Endothelial cell of umbilical vein (primary cell): ENCODE results near the gene MLX. TPM values are rescaled to one million over a fixed set of nuclear protein-coding genes. Genes with fewer than 3 reads are reported as not detected.

Experiments used
- BruUV-seq: library from RNA; stranded (reverse); fragments of 400-500 nt; replicated peaks from 2 replicates; lab custom pipeline; 2021; lab: Mats Ljungman, UMichigan
- CTCF ChIA-PET: fragments of 300-600, 350-600 bp; sonication (Branson Sonifier 250); formaldehyde crosslinking; loops from one replicate; lab custom pipeline; 2021; ENCODE audit warnings: antibody characterized with exemption, inconsistent platforms; lab: Charles Lee
- POLR2A ChIA-PET: fragments of 300-600, 350-600 bp; sonication (Branson Sonifier 250); formaldehyde crosslinking; loops from one replicate; lab custom pipeline; 2021; ENCODE audit warnings: antibody characterized with exemption, inconsistent platforms; lab: Charles Lee
- DNase-seq: peaks from one replicate; pipeline ENCODE4 v3.0.0-alpha.2; 2011; ENCODE audit warnings: low read depth, low spot score
- FAIRE-seq: peaks from 2 replicates; lab custom pipeline; 2011; peaks lifted over from hg19 to GRCh38; lab: Jason Lieb, UNC
- H2AFZ ChIP-seq: 2 replicates; pipeline ENCODE4 v1.6.0; 2012; ENCODE audit warnings: low read depth, low read length, control low read depth, inconsistent platforms
- H3K27ac ChIP-seq: 2 replicates; pipeline ENCODE4 v1.5.1; 2011; ENCODE audit warnings: low read depth, mild to moderate bottlenecking, control low read depth, low read length, moderate library complexity; ENCODE audit not compliant: insufficient read depth
- H3K27me3 ChIP-seq, 2 experiments: 2 replicates each; pipeline versions ENCODE4 v1.6.0 to v1.6.1; 2011; ENCODE audit warnings: low read length in 2 of 2, mixed read lengths in 1 of 2; ENCODE audit not compliant: control insufficient read depth in 2 of 2, insufficient read depth in 2 of 2
- H3K36me3 ChIP-seq, 2 experiments: 2 replicates in 1 of 2; 3 replicates in 1 of 2; pipeline ENCODE4 v1.5.1; 2011; ENCODE audit warnings: low read length in 2 of 2, mild to moderate bottlenecking in 1 of 2, moderate library complexity in 1 of 2; ENCODE audit not compliant: control insufficient read depth in 2 of 2, insufficient read depth in 2 of 2; ENCODE audit errors: extremely low read depth in 1 of 2
- H3K4me1 ChIP-seq: 3 replicates; pipeline ENCODE4 v1.5.1; 2011; ENCODE audit warnings: mild to moderate bottlenecking, low read length; ENCODE audit not compliant: control insufficient read depth, insufficient read depth; ENCODE audit errors: extremely low read depth
- H3K4me2 ChIP-seq: 2 replicates; pipeline ENCODE4 v1.6.1; 2011; ENCODE audit warnings: low read length, control low read depth, mixed read lengths; ENCODE audit not compliant: insufficient read depth
- H3K4me3 ChIP-seq, 3 experiments: fragments of 200-600 bp in 1 of 3; sonication (generic), shearing (Covaris generic) in 1 of 3; replicated peaks in 1 of 3; 2 replicates each; pipeline ENCODE4 v1.5.1; 2011 to 2016; ENCODE audit warnings: control low read depth in 3 of 3, low read length in 3 of 3, mild to moderate bottlenecking in 2 of 3, inconsistent platforms in 1 of 3, low read depth in 1 of 3, moderate library complexity in 1 of 3; ENCODE audit not compliant: insufficient read depth in 1 of 3
- H3K79me2 ChIP-seq: 2 replicates; pipeline ENCODE4 v1.6.0; 2012; ENCODE audit warnings: low read length, inconsistent platforms; ENCODE audit not compliant: control insufficient read depth, insufficient read depth
- H3K9ac ChIP-seq: replicated peaks from 2 replicates; pipeline ENCODE3; 2011; ENCODE audit warnings: low read length, control low read depth; ENCODE audit not compliant: insufficient read depth; ENCODE audit errors: extremely low read depth
- H3K9me1 ChIP-seq: replicated peaks from 3 replicates; pipeline ENCODE4 v1.6.0; 2011; ENCODE audit warnings: mild to moderate bottlenecking, low read length; ENCODE audit not compliant: control insufficient read depth, insufficient read depth; ENCODE audit errors: extremely low read depth
- H3K9me3 ChIP-seq: replicated peaks from 2 replicates; pipeline ENCODE4 v1.5.1; 2012; ENCODE audit warnings: low read length, inconsistent platforms; ENCODE audit not compliant: control insufficient read depth, insufficient read depth
- H4K20me1 ChIP-seq: replicated peaks from 2 replicates; pipeline ENCODE3; 2011; ENCODE audit warnings: mild to moderate bottlenecking, low read length; ENCODE audit not compliant: control insufficient read depth, insufficient read depth; ENCODE audit errors: extremely low read depth
- CTCF ChIP-seq, 2 donors: IDR thresholded peaks; 1 replicate in 1 of 2; 2 replicates in 1 of 2; pipeline ENCODE4 v1.5.1; 2011; ENCODE audit warnings: low read length in 2 of 2, mild to moderate bottlenecking in 2 of 2, moderate library complexity in 2 of 2, control low read depth in 1 of 2, inconsistent platforms in 1 of 2, low read depth in 1 of 2; ENCODE audit not compliant: insufficient read depth in 1 of 2; ENCODE audit errors: extremely low read depth in 1 of 2
- EZH2 ChIP-seq: IDR thresholded peaks from 2 replicates; pipeline ENCODE4 v1.6.1; 2012; ENCODE audit warnings: borderline replicate concordance, low read depth, mild to moderate bottlenecking, moderate library complexity, low read length, inconsistent platforms; ENCODE audit not compliant: severe bottlenecking
- FOS ChIP-seq: IDR thresholded peaks from 2 replicates; pipeline ENCODE4 v1.6.1; 2011; ENCODE audit warnings: mild to moderate bottlenecking, low read length, moderate library complexity, borderline replicate concordance; ENCODE audit not compliant: insufficient read depth
- GATA2 ChIP-seq: IDR thresholded peaks from 2 replicates; pipeline ENCODE4 v1.7.0; 2011; ENCODE audit warnings: low read depth, mild to moderate bottlenecking, moderate library complexity, mixed read lengths, low read length; ENCODE audit not compliant: insufficient read length, insufficient read depth
- JUN ChIP-seq: IDR thresholded peaks from 2 replicates; pipeline ENCODE4 v1.6.1; 2011; ENCODE audit warnings: borderline replicate concordance, low read depth; ENCODE audit not compliant: insufficient read length, insufficient read depth
- MYC ChIP-seq: IDR thresholded peaks from one replicate; pipeline ENCODE4 v1.6.1; 2011; ENCODE audit warnings: mild to moderate bottlenecking, low read depth, low read length
- POLR2A ChIP-seq: IDR thresholded peaks from 2 replicates; pipeline ENCODE4 v1.6.1; 2012; ENCODE audit warnings: low read depth, mild to moderate bottlenecking, control low read depth, low read length
- POLR2AphosphoS5 ChIP-seq: IDR thresholded peaks from 2 replicates; pipeline ENCODE4 v1.6.1; 2012; ENCODE audit warnings: low read depth, mild to moderate bottlenecking, control low read depth, low read length, moderate library complexity; ENCODE audit not compliant: insufficient read depth
- dilution Hi-C: fragments of 300-500 bp; cut with MboI; formaldehyde crosslinking; loops from one replicate; pipeline ENCODE4 v1.15.0; 2019; ENCODE audit warnings: low sequenced_read_pairs; ENCODE audit not compliant: extremely low pct_ligation_motif_present
- intact Hi-C: fragments of 100-400 bp; cut with micrococcal nuclease; formaldehyde crosslinking; loops from one replicate; pipeline ENCODE4 v1.10.0; 2022
- polyA plus RNA-seq, 4 experiments: library from polyadenylated mRNA; depleted of rRNA in 3 of 4; stranded (reverse) in 3 of 4; unstranded in 1 of 4; fragments of >200 nt; gene quantifications; 2 replicates each; pipeline versions ENCODE4 v1.2.1 to v1.2.3, GENCODE V29; 2011 to 2012; ENCODE audit warnings: missing spikeins in 1 of 4
- total RNA-seq: library from RNA; stranded (reverse); gene quantifications from 2 replicates; pipeline ENCODE4 v1.2.3, GENCODE V29; 2021
- TF ChIP-seq, protein P1 (sequence below): IDR thresholded peaks from 2 replicates; pipeline ENCODE4 v1.6.1; 2011; ENCODE audit not compliant: insufficient read depth, insufficient read length

The MLX gene
- total and polyA plus RNA-seq, 2 donors (not counting 3 experiments of a cell fraction or from before 2014, with no cell fraction given) = 40.3 to 42.7 TPM

DNA sequence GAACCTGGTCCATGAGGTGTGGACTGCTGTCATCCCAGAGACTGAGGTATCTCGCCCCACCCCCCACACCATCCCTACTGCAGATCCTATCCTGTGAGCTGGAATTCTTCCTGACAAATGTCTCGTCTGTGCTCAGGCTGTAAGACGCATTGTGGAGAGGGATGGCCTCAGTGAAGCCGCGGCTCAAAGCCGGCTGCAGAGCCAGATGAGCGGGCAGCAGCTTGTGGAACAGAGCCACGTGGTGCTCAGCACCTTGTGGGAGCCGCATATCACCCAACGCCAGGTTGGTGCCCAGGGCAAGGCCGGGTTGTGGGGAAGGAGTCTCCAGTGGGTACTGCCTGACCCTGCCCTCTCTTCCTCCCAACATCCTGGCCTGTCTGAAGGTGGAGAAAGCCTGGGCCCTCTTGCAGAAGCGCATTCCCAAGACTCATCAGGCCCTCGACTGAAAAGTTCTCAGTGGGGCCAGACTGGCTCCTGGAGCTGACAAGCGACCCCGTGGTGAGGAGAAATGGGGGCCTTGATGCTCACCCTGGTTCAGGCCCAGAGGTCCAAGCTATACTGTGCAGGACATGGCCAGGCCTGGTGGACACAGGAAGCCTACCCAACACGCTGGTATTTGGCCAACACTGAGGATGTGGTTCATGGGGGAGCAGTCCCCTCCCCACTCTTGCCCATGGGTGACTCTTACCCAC is 1.2 kb upstream of the MLX start:
- CTCF ChIA-PET = interaction anchor here (5.4 kb wide), 1 partner anchor 12 kb away, joined by 38 read pairs; the partner anchor contains the start of gene PSMC3IP
- peaks cover 35% of the 10 kb centered on the region for H3K79me2 ChIP-seq

More for the DNA sequence above, 1.2 kb upstream of the MLX start:
- POLR2A ChIA-PET = no interaction called here
- Histone ChIP-seq H3K4me3 (no peak overlapping the region), H3K4me1 (peaks cover 31% of the 10 kb centered on the region), H3K36me3 (peaks cover 15 to 35% of the 10 kb centered on the region in 2 experiments), H3K9ac (no peak overlapping the region), H3K27ac (no peak overlapping the region), H3K4me2 (no peak overlapping the region), H2AFZ (no peak overlapping the region), H4K20me1 (no peaks in the 10 kb centered on the region), H3K9me3 (no peaks in the 10 kb centered on the region), H3K27me3 (no peaks in the 10 kb centered on the region), H3K9me1 (no peaks in the 10 kb centered on the region)
- FAIRE-seq (no peak), DNase-seq (no peak)
- intact Hi-C loops (no loop called here), dilution Hi-C loops (no loop called here)
- TF ChIP-seq MYC = no peak
- TF ChIP-seq CTCF (IDR thresholded peaks at IDR 0.05; ENCODE audit: extremely low read depth in 1 of 2, insufficient read depth in 1 of 2, low read depth in 1 of 2, low read length in 2 of 2) = no peak
- TF ChIP-seq POLR2A = no peak
- no peak for TF ChIP-seq FOS
- TF ChIP-seq, protein P1, sequence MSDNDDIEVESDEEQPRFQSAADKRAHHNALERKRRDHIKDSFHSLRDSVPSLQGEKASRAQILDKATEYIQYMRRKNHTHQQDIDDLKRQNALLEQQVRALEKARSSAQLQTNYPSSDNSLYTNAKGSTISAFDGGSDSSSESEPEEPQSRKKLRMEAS = no peak
- no peak for TF ChIP-seq JUN
- no peak for TF ChIP-seq GATA2
- no peak for TF ChIP-seq EZH2
- TF ChIP-seq POLR2AphosphoS5 = no peak
- BruUV-seq = TSS peak; percentile 1
